Measurements from ENCODE around the gene CORO1C.
A peak's percentile ranks its signal among the peaks of the same experiment; 100 is the strongest.

The CORO1C gene

DNA sequence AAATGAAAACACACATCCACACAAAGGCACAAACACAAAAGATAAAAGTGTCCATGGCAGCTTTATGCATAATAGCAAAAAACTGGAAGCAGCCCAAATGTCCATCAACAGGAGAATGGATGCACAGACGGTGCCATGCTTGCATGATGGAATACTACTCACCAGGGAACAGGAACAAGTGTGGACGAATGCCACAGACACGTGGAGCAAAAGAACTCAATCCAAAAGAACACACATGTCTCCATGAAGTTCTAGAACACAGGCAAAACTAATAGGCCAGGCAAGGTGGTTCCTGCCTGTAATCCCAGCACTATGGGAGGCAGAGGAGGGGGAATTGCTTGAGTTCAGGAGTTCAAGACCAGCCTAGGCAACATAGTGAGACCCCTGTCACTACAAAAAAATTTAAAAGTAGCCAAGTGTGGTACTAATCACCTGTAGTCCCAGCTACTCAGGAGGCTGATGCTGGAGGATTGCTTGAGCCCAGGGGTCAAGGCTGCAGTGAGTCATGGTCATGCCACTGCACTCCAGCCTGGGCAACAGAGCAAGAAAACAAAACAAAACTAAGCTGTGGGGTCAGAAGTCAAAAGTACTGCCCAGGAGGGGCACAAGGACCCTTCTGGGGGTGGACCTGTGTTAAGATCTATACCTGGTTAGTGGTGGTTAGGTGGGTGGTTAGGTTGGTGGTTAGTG is 126.2 kb downstream of the CORO1C start:
- no peak overlapping the region for H4K8ac ChIP-seq (ENCODE audit: low read depth, low read length)
- no peak overlapping the region for H2AK5ac ChIP-seq (ENCODE audit: low read length)
- H2BK12ac ChIP-seq (ENCODE audit: low read length) = no peak overlapping the region
- no peak overlapping the region for H3K4me2 ChIP-seq (ENCODE audit: low read length)
- no peak overlapping the region for H2AFZ ChIP-seq (ENCODE audit: insufficient read depth, low read length, poor library complexity)
- no peak overlapping the region for H3K14ac ChIP-seq (ENCODE audit: low read length)
- no peak overlapping the region for H4K12ac ChIP-seq (ENCODE audit: low read depth, low read length)
- peaks cover 3% of the 10 kb centered on the region for H3K9me3 ChIP-seq (ENCODE audit: insufficient read depth, low read depth, low read length)
- no peaks in the 10 kb centered on the region for H3K27me3 ChIP-seq (ENCODE audit: insufficient read depth, low read length)
- H3K4ac ChIP-seq (ENCODE audit: low read depth, low read length) = no peak overlapping the region
- no peak overlapping the region for H3K18ac ChIP-seq (ENCODE audit: low read length)
- no peak overlapping the region for H3K4me3 ChIP-seq (ENCODE audit: low read depth, low read length)
- H3K79me2 ChIP-seq (ENCODE audit: control insufficient read depth, insufficient read depth, low read length, poor library complexity) = no peaks in the 10 kb centered on the region
- H3K4me1 ChIP-seq (ENCODE audit: control insufficient read depth in 1 of 2, insufficient read depth in 2 of 2, low read length in 2 of 2) = peaks cover 2 to 10% of the 10 kb centered on the region in 2 experiments
- no peak overlapping the region for H2BK120ac ChIP-seq (ENCODE audit: insufficient read depth, low read length, poor library complexity)
- H3K23ac ChIP-seq (ENCODE audit: low read length) = no peak overlapping the region
- H3K79me1 ChIP-seq (ENCODE audit: low read length) = peaks cover 9% of the 10 kb centered on the region
- H3K9ac ChIP-seq (ENCODE audit: low read length) = no peak overlapping the region
- no peak overlapping the region for H3K27ac ChIP-seq (ENCODE audit: low read depth, low read length)
- H2BK5ac ChIP-seq (ENCODE audit: low read depth, low read length, poor library complexity) = no peak overlapping the region
- no peak for DNase-seq
- H4K91ac ChIP-seq (ENCODE audit: low read depth, low read length) = no peak overlapping the region
- H3K36me3 ChIP-seq (ENCODE audit: control insufficient read depth in 1 of 2, insufficient read depth in 2 of 2, low read length in 2 of 2) = no peaks in the 10 kb centered on the region
- no CpG with 5 or more reads among the region's 3 CpGs for WGBS (ENCODE audit: extremely low coverage, insufficient coverage, insufficient read length)

- Histone ChIP-seq H3K4me3 (ENCODE audit: low read depth, low read length) (no peak overlapping the region), H3K23ac (ENCODE audit: low read length) (no peak overlapping the region), H2BK12ac (ENCODE audit: low read length) (peak overlapping the region; percentile 19), H2AK5ac (ENCODE audit: low read length) (peak overlapping the region; percentile 61), H3K27ac (ENCODE audit: low read depth, low read length) (no peak overlapping the region), H3K79me2 (ENCODE audit: control insufficient read depth, insufficient read depth, low read length, poor library complexity) (no peaks in the 10 kb centered on the region), H4K8ac (ENCODE audit: low read depth, low read length) (peak overlapping the region; percentile 7), H3K36me3 (ENCODE audit: control insufficient read depth in 1 of 2, insufficient read depth in 2 of 2, low read length in 2 of 2) (no peaks in the 10 kb centered on the region), H3K18ac (ENCODE audit: low read length) (no peak overlapping the region), H3K4me1 (ENCODE audit: control insufficient read depth in 1 of 2, insufficient read depth in 2 of 2, low read length in 2 of 2) (peaks cover under 1 to 8% of the 10 kb centered on the region in 2 experiments), H4K91ac (ENCODE audit: low read depth, low read length) (peak overlapping the region; percentile 19), H4K12ac (ENCODE audit: low read depth, low read length) (no peak overlapping the region), H2BK5ac (ENCODE audit: low read depth, low read length, poor library complexity) (no peak overlapping the region), H3K14ac (ENCODE audit: low read length) (no peak overlapping the region), H2BK120ac (ENCODE audit: insufficient read depth, low read length, poor library complexity) (no peak overlapping the region), H3K9ac (ENCODE audit: low read length) (no peak overlapping the region), H3K9me3 (ENCODE audit: insufficient read depth, low read depth, low read length) (peaks cover 3% of the 10 kb centered on the region), H3K4ac (ENCODE audit: low read depth, low read length) (no peak overlapping the region), H3K27me3 (ENCODE audit: insufficient read depth, low read length) (no peaks in the 10 kb centered on the region), H3K4me2 (ENCODE audit: low read length) (no peak overlapping the region), H2AFZ (ENCODE audit: insufficient read depth, low read length, poor library complexity) (no peak overlapping the region), H3K79me1 (ENCODE audit: low read length) (peaks cover 5% of the 10 kb centered on the region)
- no CpG with 5 or more reads among the region's 14 CpGs for WGBS (ENCODE audit: extremely low coverage, insufficient coverage, insufficient read length)
- no peak for DNase-seq
Measured at GRCh38 chr12:108604208-108604941, 126.9 kb downstream of the CORO1C start.

GRCh38 chr12:108603743-108604142 is 127.6 kb downstream of the CORO1C start:
- peaks cover 0 to 7% of the 10 kb centered on the region in 2 experiments for H3K4me1 ChIP-seq (ENCODE audit: control insufficient read depth in 1 of 2, insufficient read depth in 2 of 2, low read length in 2 of 2)
- peak overlapping the region; percentile 9 for H4K91ac ChIP-seq (ENCODE audit: low read depth, low read length)
- no peak overlapping the region for H3K4me2 ChIP-seq (ENCODE audit: low read length)
- H3K27ac ChIP-seq (ENCODE audit: low read depth, low read length) = no peak overlapping the region
- no peaks in the 10 kb centered on the region for H3K36me3 ChIP-seq (ENCODE audit: control insufficient read depth in 1 of 2, insufficient read depth in 2 of 2, low read length in 2 of 2)
- no peak overlapping the region for H4K8ac ChIP-seq (ENCODE audit: low read depth, low read length)
- peak overlapping the region; percentile 50 for H2BK12ac ChIP-seq (ENCODE audit: low read length)
- H3K9me3 ChIP-seq (ENCODE audit: insufficient read depth, low read depth, low read length) = peaks cover 3% of the 10 kb centered on the region
- H2AK5ac ChIP-seq (ENCODE audit: low read length) = peak overlapping the region; percentile 1
- H3K18ac ChIP-seq (ENCODE audit: low read length) = no peak overlapping the region
- H3K23ac ChIP-seq (ENCODE audit: low read length) = no peak overlapping the region
- no peak overlapping the region for H3K14ac ChIP-seq (ENCODE audit: low read length)
- no peak overlapping the region for H2BK5ac ChIP-seq (ENCODE audit: low read depth, low read length, poor library complexity)
- no peaks in the 10 kb centered on the region for H3K27me3 ChIP-seq (ENCODE audit: insufficient read depth, low read length)
- no peak overlapping the region for H3K9ac ChIP-seq (ENCODE audit: low read length)
- DNase-seq = no peak
- no peak overlapping the region for H4K12ac ChIP-seq (ENCODE audit: low read depth, low read length)
- peaks cover 5% of the 10 kb centered on the region for H3K79me1 ChIP-seq (ENCODE audit: low read length)
- no peak overlapping the region for H2AFZ ChIP-seq (ENCODE audit: insufficient read depth, low read length, poor library complexity)
- H3K79me2 ChIP-seq (ENCODE audit: control insufficient read depth, insufficient read depth, low read length, poor library complexity) = no peaks in the 10 kb centered on the region
- H3K4ac ChIP-seq (ENCODE audit: low read depth, low read length) = no peak overlapping the region
- no CpG with 5 or more reads among the region's 4 CpGs for WGBS (ENCODE audit: extremely low coverage, insufficient coverage, insufficient read length)
- no peak overlapping the region for H3K4me3 ChIP-seq (ENCODE audit: low read depth, low read length)
- no peak overlapping the region for H2BK120ac ChIP-seq (ENCODE audit: insufficient read depth, low read length, poor library complexity)

GRCh38 chr12:108602976-108603704 is 128.2 kb downstream of the CORO1C start:
- Histone ChIP-seq H3K36me3 (ENCODE audit: control insufficient read depth in 1 of 2, insufficient read depth in 2 of 2, low read length in 2 of 2) (no peaks in the 10 kb centered on the region), H4K12ac (ENCODE audit: low read depth, low read length) (no peak overlapping the region), H3K14ac (ENCODE audit: low read length) (peak overlapping the region; percentile 26), H2BK5ac (ENCODE audit: low read depth, low read length, poor library complexity) (no peak overlapping the region), H3K27ac (ENCODE audit: low read depth, low read length) (no peak overlapping the region), H3K27me3 (ENCODE audit: insufficient read depth, low read length) (no peaks in the 10 kb centered on the region), H3K18ac (ENCODE audit: low read length) (no peak overlapping the region), H3K4me2 (ENCODE audit: low read length) (no peak overlapping the region), H3K9me3 (ENCODE audit: insufficient read depth, low read depth, low read length) (peaks cover 3% of the 10 kb centered on the region), H3K79me2 (ENCODE audit: control insufficient read depth, insufficient read depth, low read length, poor library complexity) (no peaks in the 10 kb centered on the region), H2BK12ac (ENCODE audit: low read length) (peak overlapping the region; percentile 50), H4K8ac (ENCODE audit: low read depth, low read length) (no peak overlapping the region), H3K4me3 (ENCODE audit: low read depth, low read length) (no peak overlapping the region), H3K9ac (ENCODE audit: low read length) (no peak overlapping the region), H2AFZ (ENCODE audit: insufficient read depth, low read length, poor library complexity) (no peak overlapping the region), H3K23ac (ENCODE audit: low read length) (no peak overlapping the region), H3K4ac (ENCODE audit: low read depth, low read length) (no peak overlapping the region), H3K79me1 (ENCODE audit: low read length) (peaks cover 6% of the 10 kb centered on the region), H4K91ac (ENCODE audit: low read depth, low read length) (peak overlapping the region; percentile 9), H2BK120ac (ENCODE audit: insufficient read depth, low read length, poor library complexity) (peak overlapping the region; percentile 44), H2AK5ac (ENCODE audit: low read length) (peak overlapping the region; percentile 22), H3K4me1 (ENCODE audit: control insufficient read depth in 1 of 2, insufficient read depth in 2 of 2, low read length in 2 of 2) (peaks cover 3 to 10% of the 10 kb centered on the region in 2 experiments)
- no peak for DNase-seq
- WGBS (ENCODE audit: extremely low coverage, insufficient coverage, insufficient read length) = no CpG with 5 or more reads among the region's 15 CpGs
